Activated CD4-positive, alpha-beta T cell treated with anti-CD3 and anti-CD28 coated beads for 24 hours (primary cell): ENCODE data around the gene STARD3NL.
"Not testable (repeated sequence)": the region's sequence is repeated elsewhere in the genome, so short reads cannot be mapped to it uniquely, and the experiment has no call there.

ENCODE experiments used
- DNase-seq, 2 donors: peaks; one replicate each; pipeline ENCODE4 v3.0.0-alpha.2; 2020; ENCODE audit warnings: low read depth in 2 of 2

STARD3NL gene

GRCh38 chr7:38264602-38265001, 86.6 kb downstream of the STARD3NL start:
- not testable (repeated sequence) for DNase-seq

GRCh38 chr7:38265958-38266357, 87.9 kb downstream of the STARD3NL start:
- DNase-seq: not testable (repeated sequence)

GRCh38 chr7:38269704-38270346, 91.8 kb downstream of the STARD3NL start:
- not testable (repeated sequence) for DNase-seq

- not testable (repeated sequence) for DNase-seq
These were observed 92.4 kb downstream of the STARD3NL start for GRCh38 chr7:38270405-38270804.

- DNase-seq: no peak
These were observed 95.4 kb downstream of the STARD3NL start, which contains the start of gene TARP for GRCh38 chr7:38273286-38273995. TARP (minus strand) TSS chr7:38273636.

GRCh38 chr7:38274486-38274885, 96.4 kb downstream of the STARD3NL start:
- DNase-seq: no peak

- DNase-seq: no peak
These were observed 97.0 kb downstream of the STARD3NL start for GRCh38 chr7:38274927-38275620.

GRCh38 chr7:38276096-38276877, 98.2 kb downstream of the STARD3NL start:
- DNase-seq: no peak

- DNase-seq: no peak
These were observed 102.0 kb downstream of the STARD3NL start for GRCh38 chr7:38280000-38280399.
